H9 (cell line): ENCODE results near the gene C3orf62. TPM values are rescaled to one million over a fixed set of nuclear protein-coding genes. Genes with fewer than 3 reads are reported as not detected.

Experiments
- DNase-seq: peaks from one replicate; pipeline ENCODE4 v3.0.0-alpha.2; 2017
- H2AFZ ChIP-seq: one replicate; pipeline ENCODE4 v1.6.1; 2013; ENCODE audit warnings: mild to moderate bottlenecking, low read length, control low read depth, moderate library complexity
- H2AK5ac ChIP-seq: 2 replicates; pipeline ENCODE4 v1.6.1; 2013; ENCODE audit warnings: low read length, control low read depth, mixed read lengths; ENCODE audit not compliant: insufficient read length
- H2BK120ac ChIP-seq: one replicate; pipeline ENCODE4 v1.6.1; 2013; ENCODE audit warnings: low read depth, mild to moderate bottlenecking, low read length, control low read depth, inconsistent platforms; ENCODE audit not compliant: poor library complexity, severe bottlenecking
- H2BK12ac ChIP-seq: 2 replicates; pipeline ENCODE4 v1.6.1; 2013; ENCODE audit warnings: low read length, control low read depth, mixed read lengths, low read depth; ENCODE audit not compliant: insufficient read length
- H2BK15ac ChIP-seq: 2 replicates; pipeline ENCODE4 v1.6.1; 2013; ENCODE audit warnings: low read depth, low read length, control low read depth
- H2BK20ac ChIP-seq: one replicate; pipeline ENCODE4 v1.6.1; 2013; ENCODE audit warnings: low read depth, mild to moderate bottlenecking, low read length, control low read depth, inconsistent platforms; ENCODE audit not compliant: poor library complexity, severe bottlenecking
- H2BK5ac ChIP-seq: 2 replicates; pipeline ENCODE4 v1.6.1; 2013; ENCODE audit warnings: low read length, control low read depth, mixed read lengths; ENCODE audit not compliant: insufficient read length
- H3K14ac ChIP-seq: 2 replicates; pipeline ENCODE4 v1.6.1; 2013; ENCODE audit warnings: low read length, control low read depth; ENCODE audit not compliant: insufficient read depth
- H3K18ac ChIP-seq: 2 replicates; pipeline ENCODE4 v1.6.1; 2013; ENCODE audit warnings: low read depth, mild to moderate bottlenecking, mixed read lengths, low read length, control low read depth; ENCODE audit not compliant: insufficient read length
- H3K23ac ChIP-seq: 2 replicates; pipeline ENCODE4 v1.6.1; 2013; ENCODE audit warnings: low read length, control low read depth, mixed read lengths, low read depth; ENCODE audit not compliant: insufficient read length
- H3K23me2 ChIP-seq: 2 replicates; pipeline ENCODE4 v1.6.1; 2013; ENCODE audit warnings: low read depth, mild to moderate bottlenecking, mixed read lengths, low read length, control low read depth; ENCODE audit not compliant: insufficient read length, poor library complexity, severe bottlenecking
- H3K27ac ChIP-seq: 2 replicates; pipeline ENCODE4 v1.5.1; 2013; ENCODE audit warnings: low read length, control low read depth, mixed read lengths, low read depth; ENCODE audit not compliant: insufficient read length
- H3K27me3 ChIP-seq: 2 replicates; pipeline ENCODE4 v1.6.1; 2013; ENCODE audit warnings: low read length, control low read depth, inconsistent platforms; ENCODE audit not compliant: insufficient read depth
- H3K4ac ChIP-seq: 2 replicates; pipeline ENCODE4 v1.6.1; 2013; ENCODE audit warnings: low read depth, mild to moderate bottlenecking, control low read depth, inconsistent platforms, low read length, moderate library complexity
- H3K4me1 ChIP-seq: 2 replicates; pipeline ENCODE4 v1.6.1; 2013; ENCODE audit warnings: low read length, control low read depth, inconsistent platforms; ENCODE audit not compliant: insufficient read depth
- H3K4me2 ChIP-seq: 2 replicates; pipeline ENCODE4 v1.6.1; 2013; ENCODE audit warnings: low read length, control low read depth, mixed read lengths; ENCODE audit not compliant: insufficient read length, insufficient read depth
- H3K56ac ChIP-seq: 2 replicates; pipeline ENCODE4 v1.6.1; 2013; ENCODE audit warnings: low read depth, mild to moderate bottlenecking, mixed read lengths, low read length, control low read depth; ENCODE audit not compliant: insufficient read length
- H3K79me1 ChIP-seq: 2 replicates; pipeline ENCODE4 v1.6.1; 2013; ENCODE audit warnings: low read depth, mild to moderate bottlenecking, moderate library complexity, low read length, control low read depth, inconsistent platforms; ENCODE audit not compliant: insufficient read depth, poor library complexity, severe bottlenecking
- H3K79me2 ChIP-seq: 2 replicates; pipeline ENCODE4 v1.6.1; 2013; ENCODE audit warnings: low read length, control low read depth, inconsistent platforms; ENCODE audit not compliant: insufficient read depth
- H3K9ac ChIP-seq: 2 replicates; pipeline ENCODE4 v1.6.1; 2013; ENCODE audit warnings: low read length, control low read depth, mixed read lengths; ENCODE audit not compliant: insufficient read length; ENCODE audit errors: extremely low read depth
- H3K9me3 ChIP-seq: one replicate; pipeline ENCODE4 v1.6.1; 2013; ENCODE audit warnings: low read depth, low read length, inconsistent platforms; ENCODE audit not compliant: control insufficient read depth
- H3T11ph ChIP-seq: one replicate; pipeline ENCODE4 v1.6.1; 2013; ENCODE audit warnings: mild to moderate bottlenecking, low read length, control low read depth, inconsistent platforms
- H4K20me1 ChIP-seq: one replicate; pipeline ENCODE4 v1.6.1; 2013; ENCODE audit not compliant: control insufficient read depth, insufficient read length, insufficient read depth
- H4K5ac ChIP-seq: 2 replicates; pipeline ENCODE4 v1.6.1; 2013; ENCODE audit warnings: low read depth, mild to moderate bottlenecking, mixed read lengths, low read length, control low read depth; ENCODE audit not compliant: insufficient read length
- H4K8ac ChIP-seq: replicated peaks from 2 replicates; pipeline ENCODE4 v1.6.1; 2013; ENCODE audit warnings: low read length, control low read depth, mixed read lengths, low read depth; ENCODE audit not compliant: insufficient read length
- H4K91ac ChIP-seq: 2 replicates; pipeline ENCODE4 v1.6.1; 2013; ENCODE audit warnings: low read depth, mild to moderate bottlenecking, moderate library complexity, mixed read lengths, low read length, control low read depth; ENCODE audit not compliant: insufficient read length
- H3K27ac Mint-ChIP-seq, 3 experiments: 2 replicates in 2 of 3; 3 replicates in 1 of 3; pipeline ENCODE4 v1.8.0; 2020 to 2021; ENCODE audit warnings: mixed read lengths in 3 of 3, mild to moderate bottlenecking in 1 of 3, moderate library complexity in 1 of 3
- H3K27me3 Mint-ChIP-seq: 2 replicates; pipeline ENCODE4 v1.8.0; 2021; ENCODE audit warnings: low read depth, mild to moderate bottlenecking, moderate library complexity, mixed read lengths
- H3K36me3 Mint-ChIP-seq, 3 experiments: 2 replicates in 2 of 3; 3 replicates in 1 of 3; pipeline ENCODE4 v1.8.0; 2020 to 2021; ENCODE audit warnings: low read depth in 3 of 3, mixed read lengths in 3 of 3; ENCODE audit not compliant: insufficient read depth in 1 of 3
- H3K4me1 Mint-ChIP-seq, 2 experiments: 2 replicates each; pipeline ENCODE4 v1.8.0; 2020; ENCODE audit warnings: mixed read lengths in 2 of 2
- H3K4me3 Mint-ChIP-seq, 2 experiments: 2 replicates in 1 of 2; 3 replicates in 1 of 2; pipeline ENCODE4 v1.8.0; 2020 to 2021; ENCODE audit warnings: mild to moderate bottlenecking in 2 of 2, mixed read lengths in 2 of 2, moderate library complexity in 1 of 2
- H3K9me3 Mint-ChIP-seq, 2 experiments: 2 replicates in 1 of 2; 3 replicates in 1 of 2; pipeline ENCODE4 v1.8.0; 2020; ENCODE audit warnings: mild to moderate bottlenecking in 2 of 2, mixed read lengths in 2 of 2, moderate library complexity in 1 of 2
- WGBS: extraction: QIAGEN DNeasy Blood & Tissue Kit; methylation state at CpG from one replicate; pipeline ENCODE4 v1.1.7; 2013; ENCODE audit warnings: missing lambda C conversion rate, low lambda C conversion rate, mixed read lengths; ENCODE audit not compliant: insufficient read length; ENCODE audit errors: extremely low coverage; 5-methylcytosine and 5-hydroxymethylcytosine counted together
- total RNA-seq: library from RNA; stranded (reverse); gene quantifications from 2 replicates; pipeline ENCODE4 v1.2.1, GENCODE V29; 2021
- TF ChIP-seq, protein P1 (sequence below): fragments of 200-600 bp; sonication (generic); conservative IDR thresholded peaks from 3 replicates; pipeline ENCODE4 v1.8.0; 2021; ENCODE audit warnings: antibody characterized with exemption, mild to moderate bottlenecking

C3orf62 gene
- total RNA-seq, 1 experiment from 2014 or later: 4.5 TPM

DNA sequence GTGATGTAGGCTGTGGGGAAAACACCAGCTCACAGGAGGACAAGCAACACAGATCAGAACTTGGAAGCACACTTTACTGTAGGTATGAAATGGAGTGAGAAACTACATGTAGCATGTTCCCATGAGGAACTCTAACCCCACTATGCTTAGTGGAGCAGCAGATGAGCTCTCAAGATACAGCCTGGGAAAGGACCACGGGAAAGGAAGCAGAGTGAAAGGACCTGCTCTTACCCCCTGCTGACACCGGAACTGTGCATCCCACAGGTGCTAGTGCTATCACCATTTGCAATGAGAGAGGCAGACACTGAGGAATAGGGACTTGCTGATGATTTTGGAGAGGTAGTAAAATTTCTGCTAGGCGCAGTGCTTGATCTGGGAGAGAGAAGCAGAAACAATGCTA is 34.3 kb upstream of the C3orf62 start:
- Histone ChIP-seq H3K9me3 (no peaks in the 10 kb centered on the region), H2AFZ (no peak overlapping the region), H3K79me1 (no peaks in the 10 kb centered on the region), H3K18ac (no peak overlapping the region), H3K27ac (no peak overlapping the region), H2BK12ac (no peak overlapping the region), H3K27me3 (no peaks in the 10 kb centered on the region), H3K4me2 (no peak overlapping the region), H3K4me1 (no peaks in the 10 kb centered on the region; the same call in 1 of the 2 replicates), H2BK15ac (no peak overlapping the region), H3K79me2 (no peaks in the 10 kb centered on the region; the same call in none of the 2 replicates), H3K4ac (no peak overlapping the region), H3K14ac (no peak overlapping the region), H3K56ac (no peak overlapping the region), H4K20me1 (peaks cover 2% of the 10 kb centered on the region), H2BK120ac (no peak overlapping the region), H4K5ac (no peak overlapping the region), H3K23ac (no peak overlapping the region), H2BK5ac (no peak overlapping the region), H4K8ac (no peak overlapping the region), H3T11ph (no peak overlapping the region), H4K91ac (no peak overlapping the region), H2AK5ac (no peak overlapping the region), H3K9ac (no peak overlapping the region), H2BK20ac (no peak overlapping the region), H3K23me2 (no peaks in the 10 kb centered on the region)
- H3K4me3 Mint-ChIP-seq: no peak overlapping the region
- no peaks in the 10 kb centered on the region for H3K27me3 Mint-ChIP-seq
- WGBS: no CpG with 5 or more reads among the region's 3 CpGs
- DNase-seq: no peak
- no peaks in the 10 kb centered on the region for H3K9me3 Mint-ChIP-seq
- peaks cover 0 to 2% of the 10 kb centered on the region in 2 experiments; a peak in 1 of 4 replicates for H3K4me1 Mint-ChIP-seq
- H3K27ac Mint-ChIP-seq: peak overlapping the region in 2 of 3 experiments; percentile 42 to 75; a peak in 3 of 7 replicates
- H3K36me3 Mint-ChIP-seq: peaks cover 2 to 34% (median 23%) of the 10 kb centered on the region in 3 experiments; a peak in 6 of 7 replicates
- TF ChIP-seq, protein P1, sequence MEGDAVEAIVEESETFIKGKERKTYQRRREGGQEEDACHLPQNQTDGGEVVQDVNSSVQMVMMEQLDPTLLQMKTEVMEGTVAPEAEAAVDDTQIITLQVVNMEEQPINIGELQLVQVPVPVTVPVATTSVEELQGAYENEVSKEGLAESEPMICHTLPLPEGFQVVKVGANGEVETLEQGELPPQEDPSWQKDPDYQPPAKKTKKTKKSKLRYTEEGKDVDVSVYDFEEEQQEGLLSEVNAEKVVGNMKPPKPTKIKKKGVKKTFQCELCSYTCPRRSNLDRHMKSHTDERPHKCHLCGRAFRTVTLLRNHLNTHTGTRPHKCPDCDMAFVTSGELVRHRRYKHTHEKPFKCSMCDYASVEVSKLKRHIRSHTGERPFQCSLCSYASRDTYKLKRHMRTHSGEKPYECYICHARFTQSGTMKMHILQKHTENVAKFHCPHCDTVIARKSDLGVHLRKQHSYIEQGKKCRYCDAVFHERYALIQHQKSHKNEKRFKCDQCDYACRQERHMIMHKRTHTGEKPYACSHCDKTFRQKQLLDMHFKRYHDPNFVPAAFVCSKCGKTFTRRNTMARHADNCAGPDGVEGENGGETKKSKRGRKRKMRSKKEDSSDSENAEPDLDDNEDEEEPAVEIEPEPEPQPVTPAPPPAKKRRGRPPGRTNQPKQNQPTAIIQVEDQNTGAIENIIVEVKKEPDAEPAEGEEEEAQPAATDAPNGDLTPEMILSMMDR: no peak
